Erythroblast (primary cell): ENCODE results near the gene AGBL4.

Experiments used
- DNase-seq, 2 experiments: peaks; one replicate each; lab custom pipeline; 2025; lab: John Stamatoyannopoulos, UW
- GATA1 ChIP-seq: IDR thresholded peaks from 2 replicates; pipeline ENCODE4 v1.6.1; 2011; ENCODE audit warnings: low read depth, mild to moderate bottlenecking, control low read depth, low read length, moderate library complexity
- POLR2A ChIP-seq: IDR thresholded peaks from 2 replicates; pipeline ENCODE4 v1.6.1; 2011; ENCODE audit warnings: mild to moderate bottlenecking, low read length

Gene AGBL4

DNA sequence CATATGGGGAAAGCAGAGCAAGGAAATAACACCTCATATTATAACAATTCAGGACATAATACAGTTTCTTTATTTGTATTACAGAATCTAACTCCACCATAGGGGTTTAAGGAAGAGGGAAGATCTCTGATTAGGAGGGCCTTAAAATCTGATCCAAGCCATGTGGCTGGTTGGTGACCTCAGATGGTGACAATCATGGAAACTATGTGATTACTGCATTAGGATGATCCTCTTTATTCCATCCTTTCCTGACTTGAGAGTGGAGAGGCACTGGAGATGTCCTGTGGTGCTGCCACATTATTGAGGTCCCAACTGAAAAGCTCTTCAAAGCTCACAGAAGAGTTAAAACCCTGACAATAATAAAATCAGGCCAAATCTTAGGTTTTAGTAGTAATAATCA lies 1078.9 kb downstream of the AGBL4 start:
- TF ChIP-seq POLR2A (no peak), GATA1 (no peak)
- no peak for DNase-seq

DNA sequence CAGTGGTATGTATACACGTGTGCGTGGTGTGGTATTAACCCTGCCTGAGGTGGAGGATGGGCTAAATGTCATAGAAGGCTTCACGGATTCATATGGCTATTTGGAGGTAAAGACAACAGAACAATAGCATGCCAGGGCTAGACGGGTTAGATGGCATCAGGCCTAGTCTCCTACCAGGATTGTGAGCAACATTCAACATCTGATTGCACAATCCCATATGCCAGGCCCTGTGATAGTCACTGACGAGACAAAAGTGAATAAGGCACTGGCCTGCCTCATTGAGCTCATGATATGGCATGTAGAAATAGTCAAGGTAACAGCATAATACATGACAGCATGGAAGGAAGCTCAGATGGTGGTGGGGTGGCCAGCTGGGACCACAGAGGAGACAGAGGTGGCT lies 1079.9 kb downstream of the AGBL4 start:
- no peak for DNase-seq
- TF ChIP-seq POLR2A (no peak), GATA1 (no peak)

DNA sequence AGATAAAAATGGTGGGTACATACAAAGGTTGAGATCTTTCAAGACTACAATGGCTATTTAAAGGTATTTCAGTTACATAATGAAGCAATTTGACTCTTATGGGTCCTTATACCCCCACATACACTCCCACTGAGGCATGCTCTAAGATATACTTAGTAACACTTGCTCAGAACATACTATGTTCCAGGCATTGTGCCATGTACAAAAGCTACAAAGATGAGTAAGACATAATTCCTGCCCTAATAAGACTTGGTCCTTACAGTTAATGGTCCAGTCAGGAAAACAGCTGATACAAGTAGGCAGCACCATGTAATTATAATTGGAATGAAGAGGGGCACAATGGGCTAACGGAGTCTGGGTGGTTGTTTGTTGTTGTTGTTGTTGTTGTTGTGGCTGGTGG lies 1080.4 kb downstream of the AGBL4 start:
- DNase-seq = no peak
- TF ChIP-seq GATA1 (no peak), POLR2A (no peak)

GRCh38 chr1:48940962-48941732 lies 1082.6 kb downstream of the AGBL4 start:
- no peak for DNase-seq
- TF ChIP-seq GATA1 (no peak), POLR2A (no peak)

DNA sequence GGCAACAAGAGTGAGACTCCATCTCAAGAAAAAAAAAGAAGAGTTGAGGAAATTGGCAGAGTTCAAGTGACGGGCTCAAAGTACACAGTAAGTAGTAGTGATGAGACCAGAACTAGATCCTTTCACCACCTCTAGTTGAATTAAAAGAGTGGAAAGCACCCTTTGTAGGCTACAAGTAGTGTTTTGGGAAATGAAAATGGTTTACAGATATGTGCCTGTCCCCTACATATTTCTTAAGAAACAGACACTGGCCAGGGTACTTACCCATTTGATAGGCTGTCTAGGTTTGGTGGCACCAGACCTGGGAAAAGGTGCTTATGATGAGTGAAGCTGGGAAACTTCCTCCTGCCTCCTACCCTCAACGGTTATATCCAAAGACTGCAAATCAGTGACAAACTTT lies 1083.4 kb downstream of the AGBL4 start:
- no peak for DNase-seq
- TF ChIP-seq GATA1 = no peak
- TF ChIP-seq POLR2A = no peak

- TF ChIP-seq POLR2A = no peak
- no peak for TF ChIP-seq GATA1
- DNase-seq = no peak
These were observed 1083.9 kb downstream of the AGBL4 start for GRCh38 chr1:48939828-48940227.

DNA sequence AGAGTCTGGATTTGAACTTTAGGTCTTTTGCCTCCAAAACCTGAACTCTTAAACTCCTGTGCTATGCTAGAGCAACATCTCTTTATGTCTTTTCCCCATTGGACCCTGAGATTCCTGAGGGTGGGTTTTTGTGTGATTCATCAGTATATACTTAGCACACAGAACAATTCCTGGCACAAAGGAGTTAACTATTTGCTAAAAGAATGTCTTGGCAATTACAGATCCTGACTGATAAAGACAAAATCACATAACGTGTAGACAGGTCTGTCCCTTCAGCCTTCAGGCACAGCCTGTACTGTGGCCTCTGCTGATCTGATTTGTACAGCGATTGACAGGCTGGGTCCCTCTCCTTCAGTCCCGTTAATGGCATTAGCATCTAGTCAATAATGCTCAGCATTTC lies 1084.7 kb downstream of the AGBL4 start:
- TF ChIP-seq POLR2A = no peak
- DNase-seq = no peak

DNA sequence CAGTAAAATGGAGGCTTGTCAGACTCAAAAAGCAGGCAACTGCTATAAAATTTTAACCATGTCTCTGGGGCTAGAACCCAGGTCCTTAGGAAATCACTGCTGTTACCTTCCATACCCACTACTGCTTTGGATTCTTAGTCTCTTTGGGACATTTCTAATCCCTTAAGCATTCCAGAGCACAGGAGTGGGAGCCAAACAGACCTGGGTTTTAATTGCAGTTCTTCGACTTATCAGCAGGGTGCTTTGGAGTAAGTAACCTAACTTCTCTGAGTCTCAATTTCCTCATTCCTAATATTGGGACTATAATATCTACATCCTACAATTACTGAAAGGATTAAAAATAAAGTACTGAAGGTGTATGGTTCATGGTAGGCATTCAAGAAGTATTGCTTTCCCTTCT lies 1086.0 kb downstream of the AGBL4 start:
- TF ChIP-seq GATA1 (no peak), POLR2A (no peak)

DNA sequence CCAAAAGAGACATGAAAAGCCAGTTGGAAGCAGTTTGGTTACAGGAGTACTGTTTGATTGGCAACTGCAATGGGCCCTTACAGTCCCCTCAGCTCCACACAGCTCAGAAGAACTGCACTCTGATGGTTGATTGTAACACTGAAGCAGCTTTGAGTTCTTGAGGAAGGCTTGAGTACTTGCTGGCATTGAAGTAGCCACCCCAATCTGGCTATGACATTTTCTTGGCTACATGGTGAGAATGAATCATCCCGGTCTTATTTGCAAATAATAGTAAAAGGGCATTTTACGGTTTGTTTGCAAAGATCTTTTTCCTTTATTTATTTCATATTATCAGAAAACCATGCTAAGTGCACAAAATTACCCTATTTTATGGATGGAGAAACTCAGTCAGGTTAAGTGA lies 1087.3 kb downstream of the AGBL4 start:
- TF ChIP-seq POLR2A = no peak
- no peak for DNase-seq

More for the DNA sequence above, 1086.0 kb downstream of the AGBL4 start:
- no peak for DNase-seq

DNA sequence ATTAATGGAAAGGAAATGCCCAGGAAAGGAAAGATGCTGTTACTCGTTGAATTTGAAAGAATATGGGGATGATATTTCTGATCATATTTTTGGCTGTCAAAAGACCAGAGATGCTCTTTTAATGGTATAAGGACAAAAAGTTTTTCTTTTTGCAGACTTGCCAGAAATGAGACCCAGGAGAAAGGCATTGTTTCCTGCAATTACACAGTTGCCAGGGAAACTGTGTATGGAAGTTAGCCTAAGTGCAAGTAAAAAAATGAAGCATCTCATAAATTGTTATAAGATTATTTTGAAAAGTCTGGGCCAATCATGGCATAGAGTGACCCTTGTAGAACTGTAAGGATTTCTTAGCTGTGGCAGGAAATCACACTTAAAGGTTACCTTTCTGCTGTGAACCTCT lies 1091.4 kb downstream of the AGBL4 start:
- no peak for DNase-seq
- TF ChIP-seq GATA1 (no peak), POLR2A (no peak)

DNA sequence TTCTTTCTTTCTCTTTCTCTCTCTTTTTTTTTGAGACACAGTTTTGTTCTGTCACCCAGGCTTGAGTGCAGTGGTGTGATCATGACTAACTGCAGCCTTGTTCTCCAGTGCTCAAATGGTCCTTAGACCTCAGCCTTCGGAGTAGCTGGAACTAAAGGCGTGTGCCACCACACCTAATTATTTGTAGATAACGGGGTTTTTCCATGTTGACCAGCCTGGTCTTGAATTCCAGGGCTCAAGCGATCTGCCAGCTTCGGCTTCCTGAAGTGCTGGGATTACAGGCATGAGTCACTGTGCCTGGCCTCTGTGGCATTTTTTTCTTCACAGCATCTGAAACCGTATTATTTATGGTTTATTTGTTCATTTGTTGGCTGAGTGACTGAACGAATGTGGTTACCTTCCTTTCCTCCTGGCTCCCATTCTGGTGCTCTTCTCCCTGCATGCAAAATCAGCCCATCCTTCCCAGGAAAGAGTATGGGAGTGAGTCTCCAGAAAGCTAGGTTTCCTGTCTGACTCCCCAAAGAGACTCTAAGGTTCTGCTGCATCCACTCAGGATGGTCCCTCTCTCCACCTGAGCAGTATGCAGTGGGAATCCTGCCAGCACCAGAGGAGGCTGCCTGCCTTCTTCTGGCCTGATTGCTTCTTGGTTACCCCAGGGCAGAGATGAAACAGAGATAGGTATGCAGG lies 1092.1 kb downstream of the AGBL4 start:
- DNase-seq = no peak
- TF ChIP-seq POLR2A (no peak), GATA1 (no peak)

- TF ChIP-seq POLR2A (no peak), GATA1 (no peak)
- no peak for DNase-seq
These were observed 1093.7 kb downstream of the AGBL4 start for GRCh38 chr1:48930011-48930410.

DNA sequence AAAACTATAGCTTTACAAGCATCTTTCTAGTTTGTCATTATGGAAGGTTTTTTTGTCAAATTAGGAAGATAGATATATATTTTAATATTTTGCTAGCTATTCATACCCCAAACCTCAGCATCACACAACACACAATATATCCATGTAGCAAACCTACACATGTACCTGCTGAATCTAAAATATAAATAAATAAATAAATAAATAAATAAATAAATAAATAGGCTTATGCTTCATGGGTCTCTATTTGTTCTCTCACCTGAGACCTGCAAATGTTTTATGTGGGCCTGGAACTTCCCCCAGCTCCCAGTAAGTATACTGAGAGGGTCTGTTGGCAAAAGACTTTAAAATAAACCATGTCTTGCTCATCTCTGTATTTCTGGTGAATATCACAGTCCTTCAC lies 1099.7 kb downstream of the AGBL4 start:
- DNase-seq = no peak
- no peak for TF ChIP-seq GATA1
- TF ChIP-seq POLR2A = no peak

GRCh38 chr1:48923116-48923515 lies 1100.6 kb downstream of the AGBL4 start:
- TF ChIP-seq GATA1 (no peak), POLR2A (no peak)
- DNase-seq = no peak

- no peak for TF ChIP-seq GATA1
- no peak for TF ChIP-seq POLR2A
- DNase-seq = no peak
These were observed 1102.9 kb downstream of the AGBL4 start for GRCh38 chr1:48920851-48921250.
